Right forelimb (tissue), 1 donor: ENCODE measurements around the gene UGT2B17.
"Not testable (repeated sequence)": the region's sequence is repeated elsewhere in the genome, so short reads cannot be mapped to it uniquely, and the experiment has no call there.

ENCODE experiments used
- DNase-seq: peaks from one replicate; pipeline ENCODE4 v3.0.0-alpha.2; 2018

UGT2B17 gene

DNA sequence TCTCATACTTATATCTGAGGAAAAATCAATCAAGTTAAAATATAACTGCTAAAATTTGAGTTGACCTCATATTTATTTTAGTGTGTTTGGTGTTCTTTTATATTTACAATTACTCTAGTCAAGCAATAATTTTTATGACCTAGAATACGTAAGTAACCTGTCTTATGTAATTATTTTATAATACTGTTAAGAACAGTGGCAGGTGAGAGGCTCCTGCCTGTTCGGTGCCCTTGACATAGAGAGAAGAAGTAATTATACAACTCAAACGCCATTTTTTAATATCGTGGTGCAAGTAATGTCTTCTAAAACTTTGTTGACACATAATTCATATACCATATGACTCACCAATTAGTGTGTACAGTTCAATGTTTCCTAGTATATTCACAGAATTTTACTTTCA is 7.6 kb downstream of the UGT2B17 start:
- DNase-seq: not testable (repeated sequence)

GRCh38 chr4:68566364-68566763 is 9.8 kb downstream of the UGT2B17 start:
- DNase-seq: not testable (repeated sequence)

- not testable (repeated sequence) for DNase-seq
These were observed 11.0 kb downstream of the UGT2B17 start for GRCh38 chr4:68565082-68565481.

GRCh38 chr4:68560364-68561070 is 15.6 kb downstream of the UGT2B17 start:
- DNase-seq: not testable (repeated sequence)

DNA sequence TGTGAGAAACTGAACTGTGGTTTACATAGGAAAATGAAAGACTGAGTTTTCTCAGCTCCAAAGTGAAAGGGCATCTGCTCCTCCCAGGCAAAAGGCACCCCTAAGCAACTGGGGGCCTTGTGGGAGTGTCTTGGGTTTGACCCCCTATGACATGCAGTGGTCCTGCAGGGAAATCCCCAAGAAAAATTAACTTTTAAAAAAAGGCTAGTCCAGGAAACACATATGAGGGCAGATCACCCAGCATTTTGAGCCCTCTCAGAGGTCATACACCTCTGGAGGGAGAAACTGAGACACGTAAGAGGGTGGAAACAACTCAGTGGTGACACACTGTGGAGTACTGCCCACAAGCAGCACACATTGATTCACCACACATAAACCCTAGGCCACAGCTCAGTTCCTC is 22.3 kb downstream of the UGT2B17 start:
- DNase-seq: not testable (repeated sequence)

- not testable (repeated sequence) for DNase-seq
These were observed 23.0 kb downstream of the UGT2B17 start for GRCh38 chr4:68552818-68553811.

DNA sequence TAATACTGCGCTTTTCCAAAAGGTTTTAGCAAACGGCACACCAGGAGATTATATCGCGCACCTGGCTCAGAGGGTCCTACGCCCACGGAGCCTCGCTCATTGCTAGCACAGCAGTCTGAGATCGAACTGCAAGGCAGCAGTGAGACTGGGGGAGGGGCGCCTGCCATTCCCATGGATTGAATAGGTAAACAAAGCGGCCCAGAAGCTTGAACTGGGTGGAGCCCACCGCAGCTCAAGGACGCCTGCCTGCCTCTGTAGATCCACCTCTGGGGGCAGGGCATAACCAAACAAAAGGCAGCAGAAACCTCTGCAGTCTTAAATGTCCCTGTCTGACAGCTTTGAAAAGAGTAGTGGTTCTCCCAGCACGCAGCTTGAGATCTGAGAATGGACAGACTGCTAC is 33.4 kb downstream of the UGT2B17 start:
- DNase-seq: not testable (repeated sequence)

DNA sequence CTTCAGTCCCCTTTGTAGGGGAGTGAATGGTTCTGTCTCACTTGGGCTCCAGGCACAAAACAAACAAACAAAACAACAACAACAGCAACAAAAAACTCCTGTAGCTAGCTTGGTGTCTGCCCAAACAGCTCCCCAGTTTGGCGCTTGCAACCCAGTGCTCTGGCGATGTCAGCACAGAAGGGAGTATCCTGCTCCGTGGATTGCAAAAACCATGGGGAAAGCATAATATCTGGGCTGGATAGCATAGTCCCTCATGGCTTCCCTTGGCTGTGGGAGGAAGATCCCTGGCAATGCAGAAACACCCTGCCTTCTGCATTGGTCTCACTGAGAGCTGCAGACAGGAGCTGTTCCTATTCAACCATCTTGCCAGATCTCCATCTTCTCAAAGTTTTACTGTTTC is 39.7 kb downstream of the UGT2B17 start:
- DNase-seq: no peak

DNA sequence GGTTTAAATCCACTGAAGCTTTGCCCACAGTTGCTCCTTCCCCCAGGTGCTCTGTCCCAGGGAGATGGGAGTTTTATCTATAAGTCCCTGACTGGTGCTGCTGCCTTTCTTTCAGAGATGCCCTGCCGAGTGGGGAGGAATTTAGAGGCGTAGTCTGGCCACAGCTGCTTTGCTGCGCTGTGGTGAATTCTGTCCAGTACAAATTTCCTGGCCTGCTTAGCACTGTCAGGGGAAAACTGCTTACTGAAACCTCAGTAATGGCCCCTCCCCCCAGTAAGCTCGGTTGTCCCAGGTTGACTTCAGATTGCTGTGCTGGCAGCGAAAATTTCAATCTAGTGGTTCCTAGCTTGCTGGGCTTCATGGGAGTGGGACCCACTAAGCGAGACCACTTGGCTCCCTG is 40.1 kb downstream of the UGT2B17 start:
- no peak for DNase-seq

DNA sequence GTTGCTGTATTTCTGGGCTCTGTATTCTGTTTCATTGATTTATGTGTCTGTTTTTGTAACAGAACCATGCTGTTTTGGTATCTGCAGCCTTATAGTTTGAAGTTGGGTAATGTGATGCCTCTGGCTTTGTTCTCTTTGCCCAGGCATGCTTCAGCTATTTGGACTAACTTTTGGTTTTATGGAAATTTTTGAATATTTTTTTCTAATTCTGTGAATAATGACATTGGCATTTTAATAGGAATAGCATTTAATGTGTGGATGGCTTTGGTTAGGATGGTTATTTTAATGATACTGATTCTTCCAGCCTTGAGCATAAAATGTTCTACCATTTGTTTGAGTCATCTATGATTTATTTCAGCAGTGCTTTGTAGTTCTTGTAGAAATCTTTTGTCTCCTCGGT is 53.9 kb downstream of the UGT2B17 start:
- DNase-seq: not testable (repeated sequence)

DNA sequence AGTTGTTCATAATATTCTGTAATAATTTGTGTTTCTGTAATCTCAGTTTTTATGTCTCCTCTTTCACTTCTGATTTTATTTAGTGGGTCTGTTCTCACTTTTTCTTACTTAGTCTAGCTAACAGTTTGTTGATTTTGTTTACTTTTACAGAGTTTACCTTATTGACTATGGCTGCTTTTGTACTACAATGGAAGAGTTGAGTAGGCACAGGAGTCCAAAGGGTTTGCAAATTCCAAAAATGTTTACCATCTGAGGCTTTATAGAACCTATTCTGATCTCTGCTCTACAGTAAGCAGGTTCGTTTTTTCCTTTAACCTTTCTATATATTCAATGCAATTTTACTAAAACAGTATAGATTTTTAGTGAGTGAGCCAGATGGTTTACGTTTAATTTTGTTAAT is 55.1 kb downstream of the UGT2B17 start:
- DNase-seq: no peak

DNA sequence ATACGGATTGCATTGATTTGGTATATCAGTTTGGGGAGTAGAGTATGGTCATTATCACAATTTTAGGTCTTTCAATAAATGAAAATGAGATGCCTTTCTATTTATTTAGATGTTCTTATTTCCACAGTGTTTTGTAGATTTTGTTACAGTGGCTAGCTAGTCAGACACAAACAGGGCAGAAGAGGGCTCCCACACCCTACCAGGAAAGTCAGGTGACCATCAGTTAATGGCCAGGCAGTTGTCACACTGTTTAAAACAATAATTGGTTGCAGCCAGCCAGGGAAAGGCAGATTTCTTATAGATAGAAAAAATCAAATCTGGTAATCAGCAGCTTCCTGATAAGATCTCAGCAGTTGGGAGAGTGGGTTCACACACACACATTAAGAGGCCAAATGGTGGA is 57.2 kb downstream of the UGT2B17 start:
- no peak for DNase-seq

- DNase-seq: not testable (repeated sequence)
These were observed 70.7 kb downstream of the UGT2B17 start for GRCh38 chr4:68505452-68505851.

DNA sequence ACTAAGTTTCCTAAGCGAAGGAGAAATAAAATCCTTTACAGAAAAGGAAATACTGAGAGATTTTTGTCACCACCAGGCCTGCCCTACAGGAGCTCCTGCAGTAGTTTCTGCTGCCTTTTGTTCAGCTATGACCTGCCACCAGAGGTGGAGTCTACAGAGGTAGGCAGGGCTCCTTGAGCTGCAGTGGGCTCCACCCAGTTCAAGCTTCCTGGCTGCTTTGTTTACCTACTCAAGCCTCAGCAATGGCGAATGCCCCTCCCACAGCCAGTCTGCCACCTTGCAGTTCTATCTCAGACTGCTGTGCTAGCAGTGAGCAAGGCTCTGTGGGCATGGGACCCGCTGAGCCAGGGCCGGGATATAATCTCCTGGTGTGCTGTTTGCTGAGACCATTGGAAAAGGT is 71.3 kb downstream of the UGT2B17 start:
- not testable (repeated sequence) for DNase-seq

DNA sequence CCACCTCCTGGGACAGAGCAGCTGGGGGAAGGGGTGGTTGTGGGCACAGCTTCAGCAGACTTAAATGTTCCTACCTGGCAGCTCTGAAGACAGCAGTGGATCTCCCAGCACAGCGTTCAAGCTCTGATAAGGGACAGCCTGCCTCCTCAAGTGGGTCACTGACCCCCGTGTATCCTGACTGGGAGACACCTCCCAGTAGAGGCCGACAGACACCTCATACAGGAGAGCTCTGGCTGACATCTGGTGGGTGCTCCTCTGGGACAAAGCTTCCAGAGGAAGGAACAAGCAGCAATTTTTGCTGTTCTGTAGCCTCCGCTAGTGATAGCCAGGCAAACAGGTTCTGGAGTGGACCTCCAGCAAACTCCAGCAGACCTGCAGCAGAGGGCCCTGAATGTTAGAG is 72.7 kb downstream of the UGT2B17 start:
- DNase-seq: not testable (repeated sequence)

GRCh38 chr4:68499021-68499420 is 77.1 kb downstream of the UGT2B17 start:
- no peak for DNase-seq

DNA sequence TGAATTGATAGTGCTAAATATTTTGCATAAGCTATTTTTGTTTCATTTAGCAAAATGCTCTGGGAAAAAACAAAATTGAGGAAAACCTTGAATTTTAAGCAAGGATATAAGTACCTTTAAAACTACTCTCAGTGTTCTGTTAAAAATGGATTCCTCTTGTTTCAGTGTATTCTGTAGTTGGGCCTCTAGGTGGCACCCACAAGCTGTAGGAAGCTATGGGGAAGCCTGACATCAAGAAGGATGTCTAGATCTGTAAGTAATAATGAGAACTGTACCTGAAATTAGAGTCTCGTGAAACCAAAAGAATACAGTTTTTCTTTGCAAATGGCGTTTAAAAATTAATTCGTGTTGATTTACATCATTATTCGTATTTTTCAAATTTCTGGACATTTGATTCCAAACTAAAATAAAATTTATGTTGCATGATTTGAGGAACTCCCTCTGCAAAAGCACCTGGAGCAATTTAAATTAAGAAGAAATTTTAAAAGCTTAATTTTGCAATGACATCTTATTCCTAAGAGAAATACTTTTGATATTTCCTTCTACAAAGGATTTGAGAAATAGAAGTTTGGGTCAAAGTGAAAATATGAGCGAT is 77.6 kb downstream of the UGT2B17 start:
- DNase-seq: peak; percentile 73

DNA sequence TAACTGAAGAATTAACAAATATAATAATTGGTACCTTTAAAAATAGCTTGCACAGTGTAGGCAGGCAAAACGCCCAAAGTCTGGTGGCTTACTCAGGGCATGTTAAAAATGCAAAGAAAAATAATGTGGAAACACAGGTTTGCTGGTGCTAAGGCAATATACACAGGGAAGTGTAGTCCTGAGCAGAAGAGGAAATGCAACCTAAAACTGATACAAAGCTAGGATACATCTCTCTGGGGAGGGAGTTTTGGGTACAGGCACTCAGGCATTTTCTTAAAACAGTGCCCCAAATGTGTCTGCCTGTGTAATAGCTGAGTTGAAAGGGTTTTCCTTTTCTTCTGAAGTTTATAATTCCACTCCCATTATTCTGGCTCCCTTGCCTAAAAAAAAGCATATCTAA is 81.4 kb downstream of the UGT2B17 start:
- DNase-seq: no peak

GRCh38 chr4:68490826-68491457 is 85.2 kb downstream of the UGT2B17 start:
- DNase-seq: no peak

DNA sequence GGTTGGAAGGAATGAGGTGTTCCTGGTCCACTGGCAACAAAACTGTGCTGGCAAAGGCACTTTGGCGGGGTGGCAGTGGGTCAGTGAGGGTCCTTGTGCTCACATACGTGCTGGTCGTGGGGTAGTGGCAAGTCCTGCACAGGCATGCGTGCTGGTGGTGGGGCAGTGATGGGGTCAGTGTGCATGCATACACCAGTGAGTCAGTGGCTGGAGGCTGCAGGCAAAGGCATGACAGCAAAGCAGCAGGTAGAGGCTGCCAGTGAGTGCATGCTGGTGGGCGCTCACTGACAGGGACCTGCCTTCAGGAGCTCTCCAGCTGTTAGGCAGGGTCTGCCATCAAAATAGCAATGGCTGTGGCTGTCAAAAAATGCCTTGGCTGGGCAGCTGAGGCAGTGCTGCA is 86.8 kb downstream of the UGT2B17 start:
- DNase-seq: no peak
